Mesodermal cell (in vitro differentiated cells): Measurements from ENCODE around the gene LGALS9.

ENCODE experiments used
- H3K27ac ChIP-seq: 2 replicates; pipeline ENCODE4 v1.7.0; 2013; ENCODE audit warnings: mild to moderate bottlenecking, low read depth, low read length, moderate library complexity; ENCODE audit not compliant: severe bottlenecking
- H3K36me3 ChIP-seq: 2 replicates; pipeline ENCODE4 v1.7.1; 2013; ENCODE audit warnings: mild to moderate bottlenecking, low read length, moderate library complexity; ENCODE audit not compliant: control insufficient read depth, insufficient read depth
- H3K4me1 ChIP-seq: one replicate; pipeline ENCODE4 v1.7.1; 2013; ENCODE audit warnings: mild to moderate bottlenecking, low read length; ENCODE audit not compliant: insufficient read depth, control insufficient read depth, poor library complexity, severe bottlenecking
- H3K4me3 ChIP-seq: 2 replicates; pipeline ENCODE4 v1.7.0; 2013; ENCODE audit warnings: low read length, control low read depth, mild to moderate bottlenecking; ENCODE audit not compliant: insufficient read depth, poor library complexity, severe bottlenecking; ENCODE audit errors: extremely low read depth
- H3K9me3 ChIP-seq: 2 replicates; pipeline ENCODE4 v1.7.1; 2013; ENCODE audit warnings: mild to moderate bottlenecking, low read length, moderate library complexity; ENCODE audit not compliant: control insufficient read depth
- WGBS, 2 experiments: methylation state at CpG; one replicate each; pipeline ENCODE4 v1.1.5; 2013; ENCODE audit warnings: missing lambda C conversion rate in 2 of 2; ENCODE audit not compliant: insufficient coverage in 2 of 2; 5-methylcytosine and 5-hydroxymethylcytosine counted together

Gene LGALS9

DNA sequence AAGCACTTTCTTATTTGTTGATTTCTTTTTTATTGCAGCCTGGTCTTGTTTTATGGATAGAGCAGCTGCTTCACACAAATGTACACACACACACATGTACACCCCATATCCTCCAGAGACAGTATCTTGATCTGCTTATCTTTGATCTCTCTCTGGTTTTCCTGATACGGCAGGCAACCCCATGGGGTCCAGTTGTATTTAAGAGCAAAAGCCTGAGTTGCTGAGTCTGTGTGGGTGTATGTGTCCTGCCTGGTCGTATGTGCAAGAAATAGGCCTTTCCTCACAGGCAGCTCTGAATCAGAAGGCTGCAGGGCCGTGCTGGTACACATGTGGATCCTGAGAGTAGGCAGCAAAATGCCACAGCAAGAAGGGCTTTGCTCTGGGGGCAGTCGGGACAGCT, 14.6 kb upstream of the LGALS9 start:
- Histone ChIP-seq H3K27ac (no peak overlapping the region), H3K36me3 (peaks cover 86% of the 10 kb centered on the region), H3K4me1 (no peaks in the 10 kb centered on the region), H3K9me3 (no peaks in the 10 kb centered on the region), H3K4me3 (no peak overlapping the region)
- WGBS, 2 experiments, result 90 to 91% methylated on average over 3 to 4 of the region's 4 CpGs

DNA sequence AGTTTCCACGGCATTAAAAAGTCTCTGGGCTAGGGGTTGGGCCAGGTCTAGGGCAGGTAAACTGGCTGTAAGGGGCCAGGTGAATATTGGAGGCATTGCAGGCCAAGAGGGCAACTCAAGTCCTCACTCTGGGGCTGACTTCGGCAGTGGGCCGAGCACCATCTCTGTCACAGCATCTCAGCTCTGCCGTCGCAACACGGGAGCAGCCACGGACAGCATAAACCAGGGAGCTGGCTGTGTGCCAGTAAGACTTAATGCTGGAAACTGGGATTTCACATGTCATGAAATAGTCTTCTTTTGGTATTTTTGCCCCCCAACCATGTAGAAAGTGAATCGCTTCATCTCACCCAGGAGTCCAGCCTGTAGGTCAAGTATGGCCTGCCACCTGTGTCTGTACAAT, 12.6 kb upstream of the LGALS9 start:
- H3K4me3 ChIP-seq, result no peak overlapping the region
- no peaks in the 10 kb centered on the region for H3K9me3 ChIP-seq
- H3K27ac ChIP-seq, result no peak overlapping the region
- no peaks in the 10 kb centered on the region for H3K4me1 ChIP-seq
- WGBS, 2 experiments, result 97% methylated on average over 8 of the region's 8 CpGs
- H3K36me3 ChIP-seq, result peaks cover 86% of the 10 kb centered on the region

DNA sequence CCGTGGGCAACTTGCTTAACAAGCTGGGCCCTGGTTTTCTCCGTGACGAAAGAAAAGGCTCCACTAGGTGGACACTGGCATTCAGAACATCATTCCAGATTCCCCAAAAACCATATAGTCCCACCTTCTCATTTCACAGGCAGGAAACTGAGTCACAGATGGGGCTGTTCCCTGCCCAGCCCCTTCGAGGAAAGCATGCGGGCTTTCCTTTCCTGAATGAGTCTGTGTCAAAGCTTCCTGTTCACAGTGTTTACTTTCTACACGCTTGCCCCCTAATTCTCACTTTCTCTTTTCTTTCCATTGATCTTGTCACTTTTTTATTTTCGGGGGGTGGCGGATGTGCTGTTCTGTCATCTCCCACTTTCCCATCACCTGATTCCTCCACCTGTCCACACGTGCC, 10.3 kb upstream of the LGALS9 start:
- H3K9me3 ChIP-seq, result no peaks in the 10 kb centered on the region
- H3K36me3 ChIP-seq, result peaks cover 79% of the 10 kb centered on the region
- no peaks in the 10 kb centered on the region for H3K4me1 ChIP-seq
- H3K4me3 ChIP-seq, result no peak overlapping the region
- H3K27ac ChIP-seq, result no peak overlapping the region
- WGBS, 2 experiments, result 87 to 93% methylated on average over 8 to 9 of the region's 9 CpGs

DNA sequence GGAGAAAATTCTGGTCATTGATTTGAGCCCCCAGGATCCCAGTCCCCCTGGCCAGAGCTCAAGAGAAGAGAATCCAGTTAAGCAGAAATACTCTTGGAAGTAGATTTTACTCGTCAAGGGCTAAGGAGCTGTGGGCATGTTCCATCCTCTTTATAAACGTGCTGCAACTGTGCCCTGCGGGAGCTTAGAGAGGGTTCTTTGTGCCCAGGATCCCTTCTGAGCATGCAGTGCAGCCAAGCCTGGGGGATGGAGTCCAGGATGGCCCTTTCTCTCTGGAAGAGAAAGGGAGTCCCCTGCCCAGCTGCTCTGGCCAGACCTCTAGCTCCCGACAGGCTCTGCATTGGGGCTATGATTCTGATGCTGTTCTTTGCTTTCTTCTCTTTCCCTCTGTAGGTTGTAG, 9.5 kb upstream of the LGALS9 start:
- Histone ChIP-seq H3K4me1 (no peaks in the 10 kb centered on the region), H3K9me3 (no peaks in the 10 kb centered on the region), H3K4me3 (no peak overlapping the region), H3K36me3 (peaks cover 82% of the 10 kb centered on the region), H3K27ac (no peak overlapping the region)
- 92 to 94% methylated on average over 3 to 4 of the region's 4 CpGs for WGBS, 2 experiments

DNA sequence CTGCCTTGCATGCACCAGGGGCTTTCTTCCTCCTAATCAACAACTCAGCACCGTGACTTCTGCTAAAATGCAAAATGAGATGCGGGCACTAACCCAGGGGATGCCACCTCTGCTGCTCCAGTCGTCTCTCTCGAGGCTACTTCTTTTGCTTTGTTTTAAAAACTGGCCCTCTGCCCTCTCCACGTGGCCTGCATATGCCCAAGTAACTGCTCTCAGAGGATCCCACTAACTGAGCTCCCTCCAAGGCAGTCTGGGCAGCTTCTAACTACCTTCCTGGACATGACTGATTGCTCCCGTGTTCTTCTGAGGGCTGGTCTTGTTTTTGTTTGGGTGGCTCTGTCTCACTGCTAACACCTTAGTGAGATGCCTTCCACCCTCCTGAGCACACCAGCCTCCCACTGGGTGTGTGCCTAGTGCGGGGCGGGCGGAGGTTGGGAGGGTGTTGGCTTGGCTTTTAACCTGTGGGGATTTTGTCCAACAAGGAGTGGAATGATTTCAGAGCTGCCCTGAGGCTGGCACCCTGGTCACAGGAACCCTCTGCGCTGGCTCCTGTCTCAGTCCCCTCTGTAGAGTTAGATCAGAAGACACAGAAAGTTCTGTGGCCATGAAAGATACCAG, 8.9 kb upstream of the LGALS9 start:
- Histone ChIP-seq H3K4me3 (no peak overlapping the region), H3K27ac (no peak overlapping the region), H3K36me3 (peaks cover 81% of the 10 kb centered on the region), H3K9me3 (no peaks in the 10 kb centered on the region), H3K4me1 (no peaks in the 10 kb centered on the region)
- WGBS, 2 experiments, result 88 to 93% methylated on average over 6 to 7 of the region's 10 CpGs

DNA sequence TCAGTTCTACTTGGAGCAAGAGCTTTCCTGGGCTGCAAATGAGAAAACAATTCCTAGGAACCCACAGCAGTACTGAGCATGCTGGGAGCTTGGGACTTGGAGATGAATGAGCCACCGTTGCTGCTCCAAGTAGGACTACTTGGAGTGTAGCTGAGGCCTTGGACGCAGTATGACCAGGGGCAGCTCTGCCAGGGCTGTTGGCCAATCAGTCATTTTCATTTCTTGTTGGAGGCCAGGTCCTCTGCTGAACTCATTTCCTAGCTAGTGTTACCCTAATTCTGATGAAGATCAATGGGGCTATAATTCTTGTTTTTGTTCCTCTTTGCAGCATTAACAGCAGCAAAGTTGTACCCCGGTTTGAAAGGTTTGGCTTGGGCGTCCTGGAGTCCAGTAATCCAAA, 8.0 kb upstream of the LGALS9 start:
- Histone ChIP-seq H3K9me3 (no peaks in the 10 kb centered on the region), H3K4me3 (no peak overlapping the region), H3K36me3 (peaks cover 79% of the 10 kb centered on the region), H3K27ac (no peak overlapping the region), H3K4me1 (no peaks in the 10 kb centered on the region)
- 85 to 97% methylated on average over 3 to 4 of the region's 4 CpGs for WGBS, 2 experiments

DNA sequence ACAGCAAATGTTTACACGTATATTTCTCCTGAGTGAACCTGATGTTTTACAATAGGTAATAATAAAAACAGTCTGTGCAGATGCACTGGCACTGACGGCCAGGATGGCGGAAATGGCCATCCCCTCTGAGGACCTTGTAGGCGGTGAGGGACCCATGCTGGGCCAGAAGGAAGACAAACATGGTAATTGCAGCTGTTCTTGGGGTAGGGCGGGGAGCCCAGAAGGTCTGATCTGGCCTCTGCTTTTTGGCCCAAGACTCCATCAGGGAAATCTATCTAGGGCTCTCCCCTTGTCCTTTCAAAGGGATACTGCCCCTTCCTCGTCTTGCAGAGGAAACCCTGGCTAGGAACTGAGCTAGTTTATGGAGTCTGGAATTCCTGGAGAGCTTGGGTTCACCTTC, 7.4 kb upstream of the LGALS9 start:
- no peak overlapping the region for H3K27ac ChIP-seq
- peaks cover 72% of the 10 kb centered on the region for H3K36me3 ChIP-seq
- H3K4me3 ChIP-seq, result no peak overlapping the region
- 97% methylated on average over 4 of the region's 6 CpGs for WGBS, 2 experiments
- no peaks in the 10 kb centered on the region for H3K4me1 ChIP-seq
- no peaks in the 10 kb centered on the region for H3K9me3 ChIP-seq

DNA sequence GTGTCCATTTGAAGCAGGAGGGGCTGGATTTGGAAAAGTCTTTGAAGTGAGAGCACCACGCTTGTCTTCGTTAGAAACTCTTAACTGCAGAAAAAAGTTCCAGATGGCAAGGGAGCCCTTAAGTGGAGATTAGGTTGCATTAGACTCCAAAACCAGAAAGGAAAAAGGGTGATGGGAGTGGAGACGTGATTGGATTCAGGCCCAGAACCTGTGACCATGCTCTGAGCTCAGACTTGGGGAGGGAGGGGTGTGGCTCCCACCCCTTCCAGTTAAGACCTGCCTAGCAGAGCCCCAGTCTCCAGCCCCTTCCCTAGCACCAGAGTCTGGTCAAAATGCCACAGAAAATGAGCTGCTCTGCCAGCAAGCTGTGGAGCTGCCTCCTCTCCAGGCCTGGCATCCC, 6.4 kb upstream of the LGALS9 start:
- 96 to 100% methylated on average over 3 of the region's 3 CpGs for WGBS, 2 experiments

DNA sequence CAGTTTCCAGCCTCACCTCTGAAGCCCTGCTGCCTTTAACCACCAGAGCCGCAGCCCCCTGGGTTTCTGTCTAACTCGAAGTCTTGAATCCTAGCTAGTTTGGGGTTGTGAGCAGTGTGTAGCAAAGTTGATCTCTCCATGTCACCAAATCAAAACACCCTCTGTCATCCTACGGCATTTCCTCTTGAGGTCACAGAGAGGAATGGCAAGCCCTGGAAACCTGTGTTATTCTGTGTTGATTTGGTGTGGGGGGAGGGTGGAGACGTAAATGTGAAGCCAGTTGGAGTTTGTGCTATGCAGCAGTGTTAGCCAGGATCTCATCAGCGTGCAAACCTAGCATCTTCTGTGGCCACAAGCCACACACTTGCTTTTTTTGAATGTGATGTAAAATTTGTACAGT, 5.1 kb upstream of the LGALS9 start:
- WGBS, 2 experiments, result 100% methylated on average over 1 of the region's 5 CpGs; no CpG with 5 or more reads in 1 of the 2 experiments
- Histone ChIP-seq H3K9me3 (no peaks in the 10 kb centered on the region), H3K4me3 (no peak overlapping the region), H3K36me3 (peaks cover 60% of the 10 kb centered on the region), H3K27ac (no peak overlapping the region), H3K4me1 (no peaks in the 10 kb centered on the region)

More for the DNA sequence above, 6.4 kb upstream of the LGALS9 start:
- no peaks in the 10 kb centered on the region for H3K9me3 ChIP-seq
- no peaks in the 10 kb centered on the region for H3K4me1 ChIP-seq
- no peak overlapping the region for H3K27ac ChIP-seq
- H3K36me3 ChIP-seq, result peaks cover 68% of the 10 kb centered on the region
- H3K4me3 ChIP-seq, result no peak overlapping the region

DNA sequence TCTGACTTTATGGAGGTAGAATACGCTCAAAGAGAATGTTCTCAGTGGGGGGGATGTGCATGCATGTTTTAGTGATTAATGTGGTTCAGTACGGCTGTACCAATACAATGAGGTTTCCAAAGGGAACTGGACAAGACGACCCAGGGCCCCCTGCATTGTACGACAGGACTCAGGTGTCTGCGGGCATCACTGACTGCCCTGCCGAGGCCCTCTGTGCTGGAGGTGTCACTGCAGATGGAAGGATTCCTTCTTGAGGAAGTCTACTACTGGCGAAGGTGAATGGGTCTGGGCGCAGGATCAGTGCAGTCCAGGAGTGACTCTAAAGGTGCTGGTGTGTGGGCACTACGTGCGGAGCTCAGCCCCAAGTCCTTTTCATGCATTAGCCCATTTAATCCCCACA, 3.5 kb upstream of the LGALS9 start:
- H3K27ac ChIP-seq, result no peak overlapping the region
- peaks cover 44% of the 10 kb centered on the region for H3K36me3 ChIP-seq
- no peaks in the 10 kb centered on the region for H3K9me3 ChIP-seq
- peaks cover 2% of the 10 kb centered on the region for H3K4me1 ChIP-seq
- no peak overlapping the region for H3K4me3 ChIP-seq
- WGBS, 2 experiments, result 90 to 97% methylated on average over 7 of the region's 10 CpGs

DNA sequence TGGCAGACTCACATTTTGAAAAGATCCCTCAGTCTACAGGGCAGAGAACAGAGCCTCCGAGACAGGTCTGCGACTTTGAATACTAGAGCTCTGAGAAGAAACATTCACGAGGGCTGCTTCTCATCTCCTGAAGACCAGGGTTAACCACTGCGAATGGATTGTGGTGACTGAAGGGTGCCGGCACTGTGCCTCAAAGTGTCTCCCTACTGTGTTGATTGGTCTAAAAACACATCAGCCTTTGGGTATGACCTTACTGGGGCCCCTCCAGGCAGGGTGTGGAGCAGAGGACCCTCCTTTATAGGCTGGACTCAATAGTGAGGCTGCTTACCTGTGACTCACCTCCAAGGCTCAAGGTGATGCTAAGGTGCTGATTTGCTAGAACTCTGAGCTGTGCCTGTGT, 2.6 kb upstream of the LGALS9 start:
- Histone ChIP-seq H3K36me3 (peaks cover 35% of the 10 kb centered on the region), H3K9me3 (no peaks in the 10 kb centered on the region), H3K4me3 (no peak overlapping the region), H3K4me1 (peaks cover 2% of the 10 kb centered on the region), H3K27ac (no peak overlapping the region)
- 87 to 88% methylated on average over 5 of the region's 5 CpGs for WGBS, 2 experiments
